Endothelial cell (in vitro differentiated cells): ENCODE results near the gene IQCH. TPM values are rescaled to one million over a fixed set of nuclear protein-coding genes. Genes with fewer than 3 reads are reported as not detected.
"Not testable (repeated sequence)": the region's sequence is repeated elsewhere in the genome, so short reads cannot be mapped to it uniquely, and the experiment has no call there.

Experiments used
- DNase-seq: peaks from one replicate; pipeline ENCODE4 v3.0.0; 2021; ENCODE audit warnings: low spot score
- H3K27ac Mint-ChIP-seq: one replicate; pipeline ENCODE4 v1.8.0; 2021; ENCODE audit warnings: mixed read lengths, inconsistent platforms; ENCODE audit not compliant: unreplicated experiment
- H3K27me3 Mint-ChIP-seq: one replicate; pipeline ENCODE4 v1.8.0; 2021; ENCODE audit warnings: mild to moderate bottlenecking, moderate library complexity, mixed read lengths, inconsistent platforms; ENCODE audit not compliant: unreplicated experiment
- H3K36me3 Mint-ChIP-seq: one replicate; pipeline ENCODE4 v1.8.0; 2021; ENCODE audit warnings: mild to moderate bottlenecking, low read depth, mixed read lengths, inconsistent platforms; ENCODE audit not compliant: unreplicated experiment
- H3K4me1 Mint-ChIP-seq: one replicate; pipeline ENCODE4 v1.8.0; 2021; ENCODE audit warnings: mild to moderate bottlenecking, mixed read lengths, inconsistent platforms; ENCODE audit not compliant: unreplicated experiment
- H3K4me3 Mint-ChIP-seq: one replicate; pipeline ENCODE4 v1.8.0; 2021; ENCODE audit warnings: mild to moderate bottlenecking, mixed read lengths, inconsistent platforms; ENCODE audit not compliant: unreplicated experiment
- H3K9me3 Mint-ChIP-seq: one replicate; pipeline ENCODE4 v1.8.0; 2021; ENCODE audit warnings: mixed read lengths, inconsistent platforms; ENCODE audit not compliant: unreplicated experiment
- CTCF ChIP-seq: fragments of 200-600 bp; sonication (generic); IDR thresholded peaks from one replicate; pipeline ENCODE4 v1.5.0; 2021; ENCODE audit warnings: antibody characterized with exemption; ENCODE audit not compliant: unreplicated experiment
- total RNA-seq: library from RNA; stranded (reverse); fragmentation: NEBNext Ultra II Directional; extraction: Animal tissue kit (Norgen Biotek cat#: 25700); gene quantifications from one replicate; pipeline ENCODE4 v1.2.1, GENCODE V29; 2021; ENCODE audit not compliant: unreplicated experiment

IQCH gene
- total RNA-seq, 1 donor from 2014 or later: 2.4 TPM

GRCh38 chr15:67253101-67253500 is 1.5 kb upstream of the IQCH start:
- Mint-ChIP-seq H3K27ac (peak overlapping the region; percentile 99), H3K4me3 (peak overlapping the region; percentile 97), H3K36me3 (peaks cover 4% of the 10 kb centered on the region), H3K4me1 (peaks cover 20% of the 10 kb centered on the region), H3K9me3 (no peaks in the 10 kb centered on the region), H3K27me3 (peaks cover 5% of the 10 kb centered on the region)
- TF ChIP-seq CTCF: no peak
- DNase-seq: no peak

- Mint-ChIP-seq H3K9me3 (no peaks in the 10 kb centered on the region), H3K4me1 (peaks cover 20% of the 10 kb centered on the region), H3K4me3 (peak overlapping the region; percentile 97), H3K36me3 (peaks cover 4% of the 10 kb centered on the region), H3K27ac (peak overlapping the region; percentile 99), H3K27me3 (peaks cover 5% of the 10 kb centered on the region)
- no peak for DNase-seq
- no peak for TF ChIP-seq CTCF
These were observed 893 bp upstream of the IQCH start for GRCh38 chr15:67253549-67254237.

- DNase-seq: no peak
- Mint-ChIP-seq H3K27me3 (peaks cover 5% of the 10 kb centered on the region), H3K27ac (no peak overlapping the region), H3K4me1 (peaks cover 20% of the 10 kb centered on the region), H3K9me3 (no peaks in the 10 kb centered on the region), H3K36me3 (peaks cover 4% of the 10 kb centered on the region), H3K4me3 (peak overlapping the region; percentile 16)
- no peak for TF ChIP-seq CTCF
These were observed 1.5 kb downstream of the IQCH start for GRCh38 chr15:67256051-67256450.

GRCh38 chr15:67258412-67258811 is 3.8 kb downstream of the IQCH start:
- peaks cover 11% of the 10 kb centered on the region for H3K4me1 Mint-ChIP-seq
- H3K9me3 Mint-ChIP-seq, H3K4me3 Mint-ChIP-seq, H3K36me3 Mint-ChIP-seq, H3K27ac Mint-ChIP-seq, H3K27me3 Mint-ChIP-seq, DNase-seq: not testable (repeated sequence)

- Mint-ChIP-seq H3K27ac (no peak overlapping the region), H3K4me1 (peaks cover 6% of the 10 kb centered on the region), H3K4me3 (no peak overlapping the region), H3K36me3 (no peaks in the 10 kb centered on the region), H3K27me3 (peaks cover 5% of the 10 kb centered on the region), H3K9me3 (no peaks in the 10 kb centered on the region)
- no peak for DNase-seq
- TF ChIP-seq CTCF: no peak
These were observed 4.8 kb downstream of the IQCH start for GRCh38 chr15:67259379-67259778.
